Activated naive CD4-positive, alpha-beta T cell treated with anti-CD3 and anti-CD28 coated beads, Interleukin-2, amount 50 U/mL, for 16 hours (primary cell): ENCODE data around the gene RBM10.

ENCODE experiments used
- DNase-seq: peaks from one replicate; pipeline ENCODE4 v3.0.0-alpha.2; 2020

Gene RBM10

GRCh38 chrX:47198687-47199080, 53.7 kb downstream of the RBM10 start:
- no peak for DNase-seq

- no peak for DNase-seq
These were observed 54.3 kb downstream of the RBM10 start for GRCh38 chrX:47199286-47199685.

GRCh38 chrX:47200385-47201150, 55.5 kb downstream of the RBM10 start:
- DNase-seq: no peak

- no peak for DNase-seq
These were observed 56.4 kb downstream of the RBM10 start for GRCh38 chrX:47201345-47201944.

GRCh38 chrX:47202316-47202715, 57.3 kb downstream of the RBM10 start:
- no peak for DNase-seq

- no peak for DNase-seq
These were observed 57.9 kb downstream of the RBM10 start for GRCh38 chrX:47202877-47203276.

GRCh38 chrX:47204970-47205369, 59.9 kb downstream of the RBM10 start:
- no peak for DNase-seq

- no peak for DNase-seq
These were observed 61.3 kb downstream of the RBM10 start for GRCh38 chrX:47206316-47206715.

GRCh38 chrX:47208108-47208507, 63.1 kb downstream of the RBM10 start:
- no peak for DNase-seq

- no peak for DNase-seq
These were observed 64.7 kb downstream of the RBM10 start for GRCh38 chrX:47209508-47210238.

- no peak for DNase-seq
These were observed 65.8 kb downstream of the RBM10 start for GRCh38 chrX:47210661-47211425.

GRCh38 chrX:47212381-47213293, 67.6 kb downstream of the RBM10 start:
- no peak for DNase-seq

GRCh38 chrX:47214435-47215077, 69.5 kb downstream of the RBM10 start:
- no peak for DNase-seq

- DNase-seq: no peak
These were observed 70.4 kb downstream of the RBM10 start for GRCh38 chrX:47215291-47215900.

GRCh38 chrX:47216393-47216925, 71.4 kb downstream of the RBM10 start:
- no peak for DNase-seq

- peak; percentile 14 for DNase-seq
These were observed 72.3 kb downstream of the RBM10 start for GRCh38 chrX:47217121-47217851.

- DNase-seq: peak; percentile 94
These were observed 72.8 kb downstream of the RBM10 start for GRCh38 chrX:47217852-47218279.

GRCh38 chrX:47218280-47218919, 73.4 kb downstream of the RBM10 start, which contains the start of gene CDK16:
TSS of gene CDK16 (plus strand) at chrX:47218681. CDS start at chrX:47223558, 4,877 bp downstream.
- peak; percentile 68 for DNase-seq
